ENCODE results near the gene FILIP1L. TPM values are rescaled to one million over a fixed set of nuclear protein-coding genes. Genes with fewer than 3 reads are reported as not detected.
A peak's percentile ranks its signal among the peaks of the same experiment; 100 is the strongest.

Gene FILIP1L
- total and polyA plus RNA-seq, 2 donors (not counting 1 experiment from before 2014, with no cell fraction given), result 0.32 to 0.48 TPM

DNA sequence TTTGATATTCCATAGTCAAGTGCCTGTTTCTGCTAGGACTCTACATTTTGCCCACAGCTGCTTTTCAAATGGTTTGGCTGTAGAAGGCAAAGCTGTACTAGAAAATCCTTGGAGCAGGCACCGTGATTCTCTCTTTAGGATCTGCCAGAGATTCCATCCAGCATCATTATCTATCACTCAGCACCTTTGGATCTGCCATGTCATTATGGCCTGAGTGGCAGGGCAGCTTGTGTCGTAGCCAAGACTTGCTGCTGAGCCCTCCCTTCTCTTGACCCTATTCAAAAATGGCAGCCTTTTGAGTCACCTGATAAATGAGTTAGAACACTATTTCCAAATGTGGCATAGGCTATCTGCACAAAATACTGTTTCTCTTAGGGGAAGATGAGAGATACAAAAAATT, 304.7 kb downstream of the FILIP1L start:
- no peak overlapping the region for H3K27ac Mint-ChIP-seq

DNA sequence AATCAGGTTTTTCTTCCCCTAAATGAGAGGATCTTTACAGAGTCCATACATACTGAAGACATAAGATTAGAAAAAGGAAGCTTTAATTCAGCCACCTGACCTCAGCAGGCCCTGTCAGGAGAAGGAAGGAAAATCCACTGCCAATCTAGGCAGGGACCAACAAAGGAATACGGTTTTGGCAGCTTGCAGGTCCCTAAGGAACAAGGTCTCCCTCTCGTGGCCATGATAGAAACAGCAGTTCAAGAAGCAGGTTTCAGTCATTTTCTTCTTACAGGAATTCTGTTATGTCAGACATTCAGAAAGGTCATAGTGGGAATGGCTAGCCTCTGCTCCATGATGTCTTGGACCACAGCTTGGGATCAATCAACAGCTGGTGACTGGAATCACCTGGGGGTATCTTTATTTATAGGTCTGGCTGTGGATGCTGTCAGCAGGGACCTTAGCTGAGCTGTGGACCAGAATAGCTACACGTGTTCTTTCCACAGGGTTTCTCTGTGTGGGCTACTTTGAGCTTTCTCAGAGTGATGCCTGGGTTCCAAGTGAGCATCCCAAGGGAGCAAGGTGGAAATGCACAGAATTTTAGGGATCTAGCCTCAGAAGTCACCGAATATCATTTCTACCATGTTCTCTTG, 306.0 kb downstream of the FILIP1L start:
- POLR2A ChIA-PET, result no interaction called here
- no peak overlapping the region for H3K27ac Mint-ChIP-seq

More for the DNA sequence above, 304.7 kb downstream of the FILIP1L start:
- no peak overlapping the region for H3K4me2 ChIP-seq (replicated peaks; ENCODE audit: low read depth, low read length, poor library complexity, severe bottlenecking)
- Mint-ChIP-seq H3K4me3 (no peak overlapping the region), H3K27me3 (no peaks in the 10 kb centered on the region), H3K9me3 (ENCODE audit: insufficient read depth) (peaks cover 6% of the 10 kb centered on the region), H3K4me1 (no peaks in the 10 kb centered on the region)
- no peaks in the 10 kb centered on the region for H3K4me1 ChIP-seq (ENCODE audit: control insufficient read depth in 2 of 2, insufficient read depth in 2 of 2, low read length in 2 of 2)
- H3K36me3 ChIP-seq (replicated peaks in 1 of 2; ENCODE audit: control extremely low read depth in 1 of 2, control insufficient read depth in 1 of 2, extremely low read depth in 1 of 2, insufficient read depth in 2 of 2, low read length in 1 of 2), result no peaks in the 10 kb centered on the region
- ATAC-seq (ENCODE audit: low read depth) (no peak), DNase-seq (no peak)
- H4K20me1 ChIP-seq (ENCODE audit: control insufficient read depth, insufficient read depth, low read length, poor library complexity, severe bottlenecking), result no peaks in the 10 kb centered on the region
- H3K9ac ChIP-seq (ENCODE audit: low read length), result no peak overlapping the region
- TF ChIP-seq, protein P1, sequence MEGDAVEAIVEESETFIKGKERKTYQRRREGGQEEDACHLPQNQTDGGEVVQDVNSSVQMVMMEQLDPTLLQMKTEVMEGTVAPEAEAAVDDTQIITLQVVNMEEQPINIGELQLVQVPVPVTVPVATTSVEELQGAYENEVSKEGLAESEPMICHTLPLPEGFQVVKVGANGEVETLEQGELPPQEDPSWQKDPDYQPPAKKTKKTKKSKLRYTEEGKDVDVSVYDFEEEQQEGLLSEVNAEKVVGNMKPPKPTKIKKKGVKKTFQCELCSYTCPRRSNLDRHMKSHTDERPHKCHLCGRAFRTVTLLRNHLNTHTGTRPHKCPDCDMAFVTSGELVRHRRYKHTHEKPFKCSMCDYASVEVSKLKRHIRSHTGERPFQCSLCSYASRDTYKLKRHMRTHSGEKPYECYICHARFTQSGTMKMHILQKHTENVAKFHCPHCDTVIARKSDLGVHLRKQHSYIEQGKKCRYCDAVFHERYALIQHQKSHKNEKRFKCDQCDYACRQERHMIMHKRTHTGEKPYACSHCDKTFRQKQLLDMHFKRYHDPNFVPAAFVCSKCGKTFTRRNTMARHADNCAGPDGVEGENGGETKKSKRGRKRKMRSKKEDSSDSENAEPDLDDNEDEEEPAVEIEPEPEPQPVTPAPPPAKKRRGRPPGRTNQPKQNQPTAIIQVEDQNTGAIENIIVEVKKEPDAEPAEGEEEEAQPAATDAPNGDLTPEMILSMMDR (IDR thresholded peaks at IDR 0.05), result no peak
- TF ChIP-seq EZH2 (IDR thresholded peaks at IDR 0.05; ENCODE audit: borderline replicate concordance, insufficient read depth, low read depth, low read length, poor library complexity, severe bottlenecking), result no peak
- ChIA-PET POLR2A (no interaction called here), CTCF (interaction anchor here (0.7 to 2.7 kb wide), 5 partner anchors 8 to 992 kb away, joined by 4 to 11 read pairs (median 8); partner anchors contain the start of gene CMSS1)
- no peaks in the 10 kb centered on the region for H3K79me2 ChIP-seq (ENCODE audit: control insufficient read depth, insufficient read depth, low read length)
- peaks cover 0 to 14% (median 13%) of the 10 kb centered on the region in 3 donors for H3K9me3 ChIP-seq (ENCODE audit: control extremely low read depth in 1 of 3, control insufficient read depth in 2 of 3, insufficient read depth in 1 of 3, low read length in 2 of 3)
- no peak overlapping the region for H2AFZ ChIP-seq (ENCODE audit: insufficient read depth, low read depth, low read length, poor library complexity, severe bottlenecking)
- H3K4me3 ChIP-seq (ENCODE audit: control extremely low read depth in 1 of 5, extremely low read depth in 1 of 5, insufficient read depth in 1 of 5, low read depth in 2 of 5, low read length in 4 of 5), result no peak overlapping the region
- intact Hi-C loops (cut with micrococcal nuclease), result loop anchor here (5.0 kb wide), 1 partner anchor 992 kb away; no protein-coding TSS in a partner anchor
- no peaks in the 10 kb centered on the region for H3K27me3 ChIP-seq (replicated peaks in 1 of 4; ENCODE audit: control extremely low read depth in 1 of 4, control insufficient read depth in 3 of 4, insufficient read depth in 4 of 4, low read length in 3 of 4)
- WGBS (ENCODE audit: insufficient coverage), result 100% methylated on average over 1 of the region's 2 CpGs
- H3K27ac ChIP-seq (ENCODE audit: low read length in 2 of 2), result no peak overlapping the region

More for the DNA sequence above, 306.0 kb downstream of the FILIP1L start:
- intact Hi-C loops (cut with micrococcal nuclease), result loop anchor here (5.0 kb wide), 1 partner anchor 991 kb away; no protein-coding TSS in a partner anchor
- Histone ChIP-seq H4K20me1 (ENCODE audit: control insufficient read depth, insufficient read depth, low read length, poor library complexity, severe bottlenecking) (no peaks in the 10 kb centered on the region), H3K27ac (ENCODE audit: low read length in 2 of 2) (no peak overlapping the region), H3K9ac (ENCODE audit: low read length) (no peak overlapping the region), H3K27me3 (replicated peaks in 1 of 4; ENCODE audit: control extremely low read depth in 1 of 4, control insufficient read depth in 3 of 4, insufficient read depth in 4 of 4, low read length in 3 of 4) (no peaks in the 10 kb centered on the region), H3K4me1 (ENCODE audit: control insufficient read depth in 2 of 2, insufficient read depth in 2 of 2, low read length in 2 of 2) (no peaks in the 10 kb centered on the region), H3K4me3 (ENCODE audit: control extremely low read depth in 1 of 5, extremely low read depth in 1 of 5, insufficient read depth in 1 of 5, low read depth in 2 of 5, low read length in 4 of 5) (no peak overlapping the region), H3K79me2 (ENCODE audit: control insufficient read depth, insufficient read depth, low read length) (no peaks in the 10 kb centered on the region), H3K9me3 (ENCODE audit: control extremely low read depth in 1 of 3, control insufficient read depth in 2 of 3, insufficient read depth in 1 of 3, low read length in 2 of 3) (peaks cover 0 to 15% (median 13%) of the 10 kb centered on the region in 3 donors), H3K4me2 (replicated peaks; ENCODE audit: low read depth, low read length, poor library complexity, severe bottlenecking) (no peak overlapping the region), H2AFZ (ENCODE audit: insufficient read depth, low read depth, low read length, poor library complexity, severe bottlenecking) (no peak overlapping the region), H3K36me3 (replicated peaks in 1 of 2; ENCODE audit: control extremely low read depth in 1 of 2, control insufficient read depth in 1 of 2, extremely low read depth in 1 of 2, insufficient read depth in 2 of 2, low read length in 1 of 2) (peaks cover 0 to 1% of the 10 kb centered on the region in 2 experiments)
- no peak for TF ChIP-seq EZH2 (IDR thresholded peaks at IDR 0.05; ENCODE audit: borderline replicate concordance, insufficient read depth, low read depth, low read length, poor library complexity, severe bottlenecking)
- TF ChIP-seq, protein P1 (IDR thresholded peaks at IDR 0.05), result peak; percentile 90
- WGBS (ENCODE audit: insufficient coverage), result 55% methylated on average over 4 of the region's 4 CpGs
- CTCF ChIA-PET, result interaction anchor here (0.6 to 2.7 kb wide), 8 partner anchors 9 to 1581 kb away, joined by 3 to 12 read pairs (median 8); partner anchors contain the start of gene CMSS1
- ATAC-seq (ENCODE audit: low read depth), result peak; percentile 41
- Mint-ChIP-seq H3K27me3 (no peaks in the 10 kb centered on the region), H3K9me3 (ENCODE audit: insufficient read depth) (peaks cover 9% of the 10 kb centered on the region), H3K4me1 (no peaks in the 10 kb centered on the region), H3K4me3 (no peak overlapping the region)
- peak; percentile 64 for DNase-seq

Measured in B cell (primary cell).